Measurements from ENCODE around the gene IGHMBP2.

DNA sequence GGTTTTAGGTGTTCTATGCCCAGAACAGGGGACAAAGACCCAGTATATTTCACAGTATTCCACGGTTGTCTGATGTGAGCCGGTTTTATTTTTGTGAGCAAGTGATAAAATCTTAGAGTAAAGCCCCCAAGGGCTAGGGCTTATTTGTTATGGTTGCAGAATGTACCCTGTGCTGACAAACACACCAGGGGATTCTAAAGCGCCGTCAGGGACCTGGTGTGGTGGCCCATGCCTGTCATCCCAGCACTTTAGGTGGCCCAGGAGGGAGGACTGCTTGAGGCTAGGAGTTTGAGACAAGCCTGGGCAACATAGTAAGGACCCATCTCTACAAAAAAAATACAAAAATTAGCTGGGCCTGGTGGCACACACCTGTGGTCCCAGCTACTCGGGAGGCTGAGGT lies 22.8 kb upstream of the IGHMBP2 start:
- TF ChIP-seq, protein P1, sequence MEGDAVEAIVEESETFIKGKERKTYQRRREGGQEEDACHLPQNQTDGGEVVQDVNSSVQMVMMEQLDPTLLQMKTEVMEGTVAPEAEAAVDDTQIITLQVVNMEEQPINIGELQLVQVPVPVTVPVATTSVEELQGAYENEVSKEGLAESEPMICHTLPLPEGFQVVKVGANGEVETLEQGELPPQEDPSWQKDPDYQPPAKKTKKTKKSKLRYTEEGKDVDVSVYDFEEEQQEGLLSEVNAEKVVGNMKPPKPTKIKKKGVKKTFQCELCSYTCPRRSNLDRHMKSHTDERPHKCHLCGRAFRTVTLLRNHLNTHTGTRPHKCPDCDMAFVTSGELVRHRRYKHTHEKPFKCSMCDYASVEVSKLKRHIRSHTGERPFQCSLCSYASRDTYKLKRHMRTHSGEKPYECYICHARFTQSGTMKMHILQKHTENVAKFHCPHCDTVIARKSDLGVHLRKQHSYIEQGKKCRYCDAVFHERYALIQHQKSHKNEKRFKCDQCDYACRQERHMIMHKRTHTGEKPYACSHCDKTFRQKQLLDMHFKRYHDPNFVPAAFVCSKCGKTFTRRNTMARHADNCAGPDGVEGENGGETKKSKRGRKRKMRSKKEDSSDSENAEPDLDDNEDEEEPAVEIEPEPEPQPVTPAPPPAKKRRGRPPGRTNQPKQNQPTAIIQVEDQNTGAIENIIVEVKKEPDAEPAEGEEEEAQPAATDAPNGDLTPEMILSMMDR (IDR thresholded peaks at IDR 0.05), result no peak
- TF ChIP-seq POLR2A (IDR thresholded peaks at IDR 0.05), result no peak
- TF ChIP-seq EP300 (IDR thresholded peaks at IDR 0.05), result no peak
- no peak for TF ChIP-seq POLR2AphosphoS5 (IDR thresholded peaks at IDR 0.05)

Data from suprapubic skin (tissue), 4 donors.